SJSA1 (cell line): ENCODE measurements around the gene MFN1. TPM values are rescaled to one million over a fixed set of nuclear protein-coding genes. Genes with fewer than 3 reads are reported as not detected.
A peak's percentile ranks its signal among the peaks of the same experiment; 100 is the strongest.
"Not testable (repeated sequence)": the region's sequence is repeated elsewhere in the genome, so short reads cannot be mapped to it uniquely, and the experiment has no call there.

ENCODE experiments used
- DNase-seq, 2 experiments: peaks; one replicate each; pipeline ENCODE4 v3.0.0-alpha.2; 2015 to 2020; ENCODE audit warnings: low spot score in 2 of 2, low read depth in 1 of 2
- H3K27ac ChIP-seq: fragments of 250-450 bp; sonication (Bioruptor Pico); 2 replicates; pipeline ENCODE4 v1.5.1; 2020; ENCODE audit warnings: mild to moderate bottlenecking, moderate library complexity
- H3K27me3 ChIP-seq: fragments of 250-450 bp; sonication (Bioruptor Pico); replicated peaks from 2 replicates; pipeline ENCODE4 v1.5.1; 2020; ENCODE audit warnings: mild to moderate bottlenecking, moderate library complexity
- H3K36me3 ChIP-seq: fragments of 250-450 bp; sonication (Bioruptor Pico); 2 replicates; pipeline ENCODE4 v1.5.1; 2020; ENCODE audit warnings: mild to moderate bottlenecking
- H3K4me1 ChIP-seq: fragments of 250-450 bp; sonication (Bioruptor Pico); replicated peaks from 2 replicates; pipeline ENCODE4 v1.6.1; 2021; ENCODE audit warnings: mild to moderate bottlenecking
- H3K4me3 ChIP-seq: fragments of 250-450 bp; sonication (Bioruptor Pico); 2 replicates; pipeline ENCODE4 v1.5.1; 2020; ENCODE audit warnings: mild to moderate bottlenecking
- H3K9me3 ChIP-seq: fragments of 250-450 bp; sonication (Bioruptor Pico); replicated peaks from 2 replicates; pipeline ENCODE4 v1.5.1; 2020; ENCODE audit warnings: mild to moderate bottlenecking
- total RNA-seq: library from RNA; depleted of rRNA; stranded (reverse); fragments of >200 nt; shearing (Covaris generic); gene quantifications from 2 replicates; pipeline ENCODE4 v1.2.3, GENCODE V29; 2014; rRNA removed

MFN1 gene
- total RNA-seq, result 29.7 and 40.2 TPM in 2 replicates

DNA sequence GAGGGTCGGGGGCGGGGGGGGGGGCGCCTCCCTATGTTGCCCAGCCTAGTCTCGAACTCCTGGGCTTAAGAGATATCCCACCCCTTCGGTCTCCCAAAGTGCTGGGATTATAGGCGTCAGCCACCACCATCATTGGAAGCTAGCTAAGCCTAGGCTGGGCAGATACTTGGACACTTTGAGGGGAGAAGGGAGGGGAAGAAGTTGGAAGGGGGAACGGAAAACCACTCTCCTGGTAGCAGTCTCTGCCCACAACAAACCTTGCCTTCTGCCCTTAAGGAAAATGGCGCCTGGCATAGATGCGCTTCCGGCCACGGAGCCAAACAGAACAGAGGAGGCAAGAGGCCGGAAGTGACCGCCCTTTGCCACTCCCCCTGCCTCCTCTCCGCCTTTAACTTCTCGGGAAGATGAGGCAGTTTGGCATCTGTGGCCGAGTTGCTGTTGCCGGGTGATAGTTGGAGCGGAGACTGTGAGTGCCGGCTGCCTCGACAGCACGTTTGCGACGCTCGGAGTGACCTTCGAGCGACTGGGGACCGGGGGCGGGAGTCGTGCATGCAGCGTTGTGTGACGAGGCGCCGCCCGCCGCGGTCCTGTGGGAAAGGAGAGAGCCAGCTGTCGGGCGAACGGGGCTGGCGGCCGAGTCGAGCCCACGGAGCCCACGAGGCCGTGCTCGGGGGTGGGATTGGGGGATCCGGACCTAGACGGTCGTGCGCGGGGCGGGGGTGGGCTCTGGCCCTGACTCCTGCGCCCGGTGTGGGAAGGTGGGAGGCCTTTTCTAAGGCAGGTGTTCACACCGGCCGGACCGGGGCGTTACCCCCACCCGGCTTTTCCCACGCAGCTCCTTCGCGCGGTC, at the start of gene MFN1:
Gene MFN1, plus strand, starts transcription at position 365 of the 850 bp plus-strand sequence. CDS start 1,143 bp downstream, outside the sequence.
- peak; percentile 91 for DNase-seq

DNA sequence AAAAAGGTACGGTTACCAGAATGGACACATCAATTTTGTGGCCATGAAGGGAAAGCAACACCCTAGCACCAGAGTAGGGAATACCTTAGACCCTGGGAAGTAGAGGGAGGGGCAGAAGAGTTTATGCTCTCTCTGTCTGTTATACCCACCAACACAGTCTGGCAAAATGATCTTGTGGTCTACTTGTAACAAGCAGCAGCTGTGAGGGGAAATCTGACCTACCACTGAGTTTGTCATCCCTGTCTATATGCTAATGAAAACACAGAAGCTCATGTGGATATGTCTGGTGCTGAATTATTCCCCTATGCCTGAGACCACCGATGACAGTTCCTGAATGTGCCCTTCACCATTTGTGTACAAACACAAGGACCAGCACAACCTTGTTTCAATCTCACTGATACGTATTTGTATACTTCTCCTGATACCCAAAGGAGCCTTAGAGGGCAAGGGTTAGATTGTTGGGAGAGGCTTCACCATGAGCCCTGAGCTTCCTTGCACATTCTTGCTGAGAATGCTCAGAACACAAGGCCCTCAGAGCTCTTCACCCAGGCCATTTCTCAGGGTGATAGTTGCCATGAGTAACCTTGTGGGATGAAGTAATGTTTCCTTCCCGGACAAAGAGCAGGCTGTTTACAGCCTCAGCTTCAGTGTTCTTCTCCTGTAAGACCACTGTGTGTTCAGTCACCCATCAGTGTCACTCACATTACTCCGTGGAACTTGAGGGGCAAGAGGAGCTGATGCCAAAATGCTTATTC, 49.4 kb upstream of the MFN1 start:
- Histone ChIP-seq H3K36me3 (no peaks in the 10 kb centered on the region), H3K4me3 (no peak overlapping the region), H3K27me3 (no peaks in the 10 kb centered on the region), H3K27ac (no peak overlapping the region), H3K9me3 (no peaks in the 10 kb centered on the region; the same call in 1 of the 2 replicates), H3K4me1 (no peaks in the 10 kb centered on the region)
- no peak for DNase-seq

More for the DNA sequence above, at the start of gene MFN1:
- peak within 1 kb of the TSS; percentile 49; the same call in 1 of the 2 replicates for H3K27ac ChIP-seq
- no peaks in the 10 kb centered on the region for H3K27me3 ChIP-seq
- peaks cover 23% of the 10 kb centered on the region for H3K36me3 ChIP-seq
- no peaks in the 10 kb centered on the region for H3K9me3 ChIP-seq
- H3K4me3 ChIP-seq, result peak within 1 kb of the TSS; percentile 62
- peaks cover 10% of the 10 kb centered on the region for H3K4me1 ChIP-seq

DNA sequence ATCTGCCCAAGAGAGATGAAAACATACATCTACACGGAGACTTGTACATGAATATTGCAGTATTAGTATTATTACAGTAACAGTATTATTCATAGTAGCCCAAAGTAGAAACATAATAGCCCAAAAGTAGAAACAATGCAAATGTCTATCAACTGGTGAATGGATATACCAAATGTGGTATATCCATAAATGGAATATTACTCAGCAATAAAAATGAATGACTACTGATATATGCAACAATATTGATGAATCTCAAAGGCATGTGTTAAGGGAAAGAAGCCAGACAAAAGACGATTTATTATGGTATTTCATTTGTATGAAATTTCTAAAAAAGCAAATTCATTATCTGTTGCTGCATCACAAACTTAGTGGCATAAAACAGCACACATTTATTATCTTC, 48.2 kb upstream of the MFN1 start:
- Histone ChIP-seq H3K4me1 (no peaks in the 10 kb centered on the region), H3K27me3 (no peaks in the 10 kb centered on the region), H3K36me3 (no peaks in the 10 kb centered on the region), H3K4me3 (no peak overlapping the region), H3K27ac (no peak overlapping the region), H3K9me3 (no peaks in the 10 kb centered on the region; the same call in 1 of the 2 replicates)
- no peak for DNase-seq

DNA sequence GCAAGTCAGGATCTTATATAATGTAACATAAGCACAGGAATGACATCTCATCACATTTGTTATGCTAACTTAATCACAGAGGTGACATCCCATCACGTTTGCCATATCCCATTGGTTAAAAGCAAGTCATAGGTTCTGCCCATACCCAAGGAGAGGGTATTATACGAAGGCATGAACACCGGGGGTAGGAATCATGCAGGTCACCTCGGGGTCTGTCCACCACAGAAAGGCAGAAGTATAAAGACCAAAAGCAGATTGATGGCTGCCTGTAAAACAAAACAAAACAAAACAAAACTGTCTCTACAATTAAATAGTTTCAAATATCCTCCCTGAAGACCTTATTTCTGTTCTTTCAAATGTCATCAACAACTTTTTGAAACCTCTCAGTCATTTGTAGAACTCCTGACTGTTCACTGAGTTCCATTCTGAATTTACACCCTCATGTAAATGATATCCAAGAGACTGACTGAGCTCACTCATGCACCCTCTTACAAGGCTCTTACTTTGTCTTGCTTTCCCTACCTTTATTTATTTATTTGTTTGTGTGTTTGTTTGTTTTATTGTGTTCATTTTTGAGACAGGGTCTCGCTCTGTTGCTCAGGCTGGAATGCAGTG, 47.4 kb upstream of the MFN1 start:
- Histone ChIP-seq H3K4me1 (no peaks in the 10 kb centered on the region), H3K27ac (no peak overlapping the region), H3K9me3 (no peaks in the 10 kb centered on the region; the same call in 1 of the 2 replicates), H3K36me3 (no peaks in the 10 kb centered on the region), H3K27me3 (no peaks in the 10 kb centered on the region), H3K4me3 (no peak overlapping the region)
- DNase-seq, result no peak

DNA sequence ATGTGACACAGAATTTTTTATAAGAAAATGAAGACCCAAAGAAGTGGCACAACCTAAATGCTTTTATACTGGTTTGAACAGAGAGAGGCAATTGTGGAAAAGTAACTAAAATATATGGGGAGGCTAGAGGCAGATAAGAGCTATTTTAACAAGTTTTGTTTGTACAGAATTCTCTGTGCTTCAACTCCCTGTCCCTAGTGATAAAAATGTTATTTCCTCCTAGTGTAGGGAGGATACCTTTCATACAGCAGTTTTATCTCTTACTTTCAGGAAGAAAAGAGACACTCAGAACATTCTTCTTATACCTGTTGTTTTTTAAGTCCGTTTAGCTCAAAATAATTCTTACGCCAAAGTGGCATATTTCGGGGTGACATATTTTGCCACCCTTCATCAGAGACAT, 45.9 kb upstream of the MFN1 start:
- Histone ChIP-seq H3K27me3 (no peaks in the 10 kb centered on the region), H3K36me3 (no peaks in the 10 kb centered on the region), H3K9me3 (no peaks in the 10 kb centered on the region; the same call in 1 of the 2 replicates), H3K4me3 (no peak overlapping the region), H3K27ac (no peak overlapping the region), H3K4me1 (peaks cover 6% of the 10 kb centered on the region; the same call in 1 of the 2 replicates)
- DNase-seq, result no peak

DNA sequence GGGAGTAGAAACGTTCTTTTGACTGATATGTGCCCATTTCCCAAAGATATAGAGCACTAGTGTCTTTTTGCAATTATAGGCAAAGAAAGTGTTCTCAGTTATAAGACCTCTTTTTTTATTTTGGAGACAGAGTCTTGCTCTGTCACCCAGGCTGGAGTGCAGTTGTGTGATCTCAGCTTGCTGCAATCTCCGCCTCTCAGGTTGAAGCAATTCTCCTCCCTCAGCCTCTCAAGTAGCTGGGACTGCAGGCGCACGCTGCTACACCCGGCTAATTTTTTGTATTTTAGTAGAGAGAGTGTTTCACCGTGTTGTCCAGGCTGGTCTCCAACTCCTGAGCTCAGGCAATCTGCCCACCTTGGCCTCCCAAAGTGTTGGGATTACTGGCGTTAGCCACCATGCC, 45.4 kb upstream of the MFN1 start:
- H3K27me3 ChIP-seq, result no peaks in the 10 kb centered on the region
- no peak for DNase-seq
- no peaks in the 10 kb centered on the region for H3K36me3 ChIP-seq
- H3K9me3 ChIP-seq, result no peaks in the 10 kb centered on the region; the same call in 1 of the 2 replicates
- H3K4me1 ChIP-seq, result peaks cover 8% of the 10 kb centered on the region; the same call in 1 of the 2 replicates
- no peak overlapping the region for H3K4me3 ChIP-seq
- no peak overlapping the region for H3K27ac ChIP-seq

DNA sequence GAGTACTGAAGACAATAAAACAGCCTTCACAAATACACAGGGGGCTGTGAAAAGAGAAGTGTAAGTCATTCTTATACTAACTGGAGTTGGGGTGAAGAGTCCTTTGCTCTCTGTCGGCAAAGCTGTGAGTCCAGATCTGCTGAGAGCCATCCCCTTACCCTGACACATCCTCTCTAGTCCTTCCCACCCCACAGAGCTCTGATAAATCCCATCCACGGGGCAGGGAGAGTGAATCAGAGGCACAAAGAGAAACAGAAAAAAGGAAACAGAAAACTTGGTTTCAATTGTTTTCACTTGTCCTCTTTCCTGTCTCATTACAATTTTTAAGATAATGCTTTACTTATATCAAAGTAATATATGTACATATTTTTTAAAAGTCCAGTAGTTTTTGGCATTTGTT, 42.9 kb upstream of the MFN1 start:
- Histone ChIP-seq H3K4me3 (no peak overlapping the region), H3K36me3 (no peaks in the 10 kb centered on the region), H3K27ac (no peak overlapping the region), H3K9me3 (no peaks in the 10 kb centered on the region), H3K27me3 (no peaks in the 10 kb centered on the region), H3K4me1 (peaks cover 17% of the 10 kb centered on the region; the same call in 1 of the 2 replicates)
- DNase-seq, result no peak

DNA sequence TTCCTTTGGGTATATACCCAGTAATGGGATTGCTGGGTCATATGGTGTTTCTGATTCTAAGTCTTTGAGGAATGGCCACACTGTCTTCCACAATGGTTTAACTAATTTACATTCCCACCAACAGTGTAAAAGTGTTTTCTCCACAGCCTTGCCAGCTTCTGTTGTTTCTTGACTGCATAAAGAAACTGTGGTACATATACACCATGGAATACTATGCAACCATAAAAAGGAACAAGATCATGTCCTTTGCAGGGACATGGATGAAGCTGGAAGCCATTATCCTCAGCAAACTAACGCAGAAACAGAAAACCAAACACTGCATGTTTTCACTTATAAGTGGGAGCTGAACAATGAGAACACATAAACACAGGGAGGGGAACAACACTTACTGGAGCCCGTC, 40.1 kb upstream of the MFN1 start:
- not testable (repeated sequence) for H3K27me3 ChIP-seq, H3K4me3 ChIP-seq, DNase-seq, H3K36me3 ChIP-seq, H3K27ac ChIP-seq, H3K9me3 ChIP-seq
- peaks cover 17% of the 10 kb centered on the region; the same call in 1 of the 2 replicates for H3K4me1 ChIP-seq

DNA sequence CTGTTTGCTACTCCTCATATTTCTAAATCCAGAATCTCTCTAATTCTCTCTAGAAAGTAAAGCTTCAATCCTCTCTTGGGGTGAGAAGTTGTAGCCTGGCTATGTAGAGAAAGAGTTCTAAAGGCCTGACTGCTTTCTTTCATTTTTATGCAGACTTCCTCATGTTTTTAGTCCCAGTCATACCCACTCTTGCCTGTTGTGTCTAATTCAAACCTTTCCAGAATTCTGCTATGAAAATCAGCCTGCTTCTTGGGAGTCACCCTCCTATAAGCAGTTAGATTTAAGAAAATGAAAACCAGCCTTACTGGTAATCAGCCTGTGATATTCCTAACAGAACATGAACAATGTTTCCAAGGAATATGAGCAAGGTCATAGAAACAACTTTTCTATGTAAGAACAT, 39.5 kb upstream of the MFN1 start:
- peaks cover 17% of the 10 kb centered on the region; the same call in 1 of the 2 replicates for H3K4me1 ChIP-seq
- no peaks in the 10 kb centered on the region for H3K9me3 ChIP-seq
- no peak overlapping the region for H3K27ac ChIP-seq
- H3K36me3 ChIP-seq, result no peaks in the 10 kb centered on the region
- H3K4me3 ChIP-seq, result no peak overlapping the region
- no peaks in the 10 kb centered on the region for H3K27me3 ChIP-seq
- no peak for DNase-seq

DNA sequence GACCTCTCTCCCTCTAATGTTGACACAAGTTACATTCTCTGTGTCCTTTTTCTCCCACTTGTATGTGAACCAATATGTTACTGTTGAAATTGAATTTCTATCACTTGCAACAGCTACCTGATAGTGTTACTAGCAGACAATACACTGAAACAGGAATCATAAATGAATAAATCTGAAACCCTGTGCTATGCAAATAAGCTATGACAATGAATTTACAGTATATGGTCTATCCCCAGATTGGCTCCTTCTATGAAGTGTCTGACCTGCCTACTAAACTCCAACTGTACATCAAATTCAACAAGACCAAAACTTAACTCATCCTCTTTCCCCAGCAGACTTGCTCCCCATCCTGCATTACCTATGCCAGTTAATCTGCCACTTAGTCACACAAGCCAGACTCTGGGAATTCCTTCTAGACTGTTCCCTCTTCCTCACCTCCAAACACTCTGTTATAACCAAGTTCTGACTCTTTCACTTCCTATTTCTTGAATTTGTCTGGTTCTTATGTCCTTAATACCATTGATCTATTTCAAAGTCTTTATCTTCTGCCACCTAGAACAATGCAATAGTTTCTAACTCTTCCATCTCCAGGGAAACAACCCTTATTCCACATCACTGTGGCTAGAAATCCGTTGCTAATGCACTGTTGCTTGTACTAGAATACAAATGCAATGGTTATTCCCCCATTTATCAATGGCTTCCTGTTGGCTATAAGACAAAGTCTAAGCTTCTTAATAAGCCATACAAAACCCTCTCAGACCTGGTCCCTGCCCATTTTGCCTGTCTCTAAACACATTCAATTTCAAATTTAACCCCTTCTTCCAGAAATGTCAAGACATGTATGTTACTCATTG, 38.1 kb upstream of the MFN1 start:
- Histone ChIP-seq H3K4me1 (peaks cover 17% of the 10 kb centered on the region; the same call in 1 of the 2 replicates), H3K36me3 (no peaks in the 10 kb centered on the region), H3K27ac (no peak overlapping the region), H3K27me3 (no peaks in the 10 kb centered on the region), H3K4me3 (no peak overlapping the region), H3K9me3 (no peaks in the 10 kb centered on the region)
- no peak for DNase-seq

DNA sequence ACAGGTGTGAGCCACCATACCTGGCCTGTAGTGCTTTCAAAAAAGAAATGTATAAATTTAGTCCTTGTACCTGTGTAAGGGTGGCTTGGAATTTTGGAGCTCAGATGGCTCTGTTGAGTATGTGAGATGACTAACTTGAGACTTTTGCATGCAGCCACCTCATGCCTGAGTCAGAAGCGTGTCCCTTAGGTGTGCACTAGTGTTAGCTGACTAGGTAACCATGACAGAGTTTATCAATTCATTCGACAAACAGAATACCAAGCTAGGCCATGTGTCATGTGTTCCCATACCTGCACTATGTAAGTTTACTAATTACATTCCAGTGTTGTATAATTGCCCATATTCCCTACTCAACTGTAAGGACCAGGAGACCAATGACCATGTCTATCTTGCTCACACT, 28.6 kb upstream of the MFN1 start:
- no peak for DNase-seq
- Histone ChIP-seq H3K36me3 (peaks cover 9% of the 10 kb centered on the region), H3K9me3 (peaks cover 8% of the 10 kb centered on the region; the same call in 1 of the 2 replicates), H3K27ac (no peak overlapping the region), H3K4me3 (no peak overlapping the region), H3K4me1 (peaks cover 10% of the 10 kb centered on the region), H3K27me3 (no peaks in the 10 kb centered on the region)

DNA sequence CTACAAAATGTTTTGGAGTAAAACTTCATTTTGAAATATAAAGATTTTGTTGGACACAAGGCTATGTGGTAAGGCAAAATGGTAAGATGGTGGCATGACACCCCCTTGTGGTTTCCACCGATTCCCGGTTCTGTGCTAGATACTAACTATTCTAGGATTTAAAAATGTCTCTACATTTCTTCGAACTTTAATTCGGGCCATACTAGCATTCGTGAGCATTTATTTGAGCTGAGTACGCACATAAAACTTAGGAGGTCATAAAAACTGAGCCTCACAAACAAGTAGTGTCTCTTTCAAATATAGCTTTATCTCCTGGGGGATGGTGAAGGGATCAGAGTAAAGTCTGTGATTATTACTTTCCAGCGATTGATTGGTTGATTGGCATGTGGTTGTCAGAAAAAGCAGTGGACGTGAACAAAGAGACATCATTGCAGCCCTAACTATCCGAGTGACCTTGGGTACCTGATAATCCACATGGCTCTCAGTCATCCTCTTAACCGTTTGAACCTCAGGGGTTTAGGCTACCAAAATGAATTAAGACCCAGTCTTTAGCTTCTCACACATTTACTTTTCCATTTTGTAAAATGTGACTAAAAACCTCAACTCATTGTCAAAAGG, 25.7 kb upstream of the MFN1 start:
- Histone ChIP-seq H3K4me1 (peaks cover 20% of the 10 kb centered on the region), H3K27me3 (no peaks in the 10 kb centered on the region), H3K27ac (0 out of 2 replicates have a peak overlapping the region, but pooled peaks have one; percentile 85), H3K9me3 (peaks cover 8% of the 10 kb centered on the region; the same call in 1 of the 2 replicates), H3K36me3 (peaks cover 26% of the 10 kb centered on the region), H3K4me3 (peak overlapping the region; percentile 100)
- DNase-seq, result peak in 1 of 2 experiments; percentile 53
